Memory B cell (primary cell): ENCODE measurements around the gene THRB.

Experiments
- ATAC-seq: fragments of 150-1000 bp; cut with Tn5 transposase; 2 replicates; pipeline ENCODE4 v1.10.0; 2021; ENCODE audit warnings: low read depth, mild to moderate bottlenecking, moderate library complexity
- DNase-seq, 2 donors: peaks; one replicate each; pipeline ENCODE4 v3.0.0; 2022; ENCODE audit warnings: low spot score in 2 of 2
- H3K27ac Mint-ChIP-seq: one replicate; pipeline ENCODE4 v1.8.0; 2022; ENCODE audit warnings: mild to moderate bottlenecking, moderate library complexity, mixed read lengths
- H3K27me3 Mint-ChIP-seq: one replicate; pipeline ENCODE4 v1.8.0; 2022; ENCODE audit warnings: mixed read lengths
- H3K36me3 Mint-ChIP-seq: one replicate; pipeline ENCODE4 v1.8.0; 2022; ENCODE audit warnings: mild to moderate bottlenecking, mixed read lengths
- H3K4me1 Mint-ChIP-seq: one replicate; pipeline ENCODE4 v1.8.0; 2022; ENCODE audit warnings: mixed read lengths
- H3K4me3 Mint-ChIP-seq: one replicate; pipeline ENCODE4 v1.8.0; 2022; ENCODE audit warnings: mild to moderate bottlenecking, moderate library complexity, mixed read lengths
- H3K9me3 Mint-ChIP-seq: one replicate; pipeline ENCODE4 v1.8.0; 2022; ENCODE audit warnings: mixed read lengths

The THRB gene

GRCh38 chr3:24164967-24165602, 329.6 kb downstream of the THRB start:
- Mint-ChIP-seq H3K4me3 (no peak overlapping the region), H3K27ac (no peak overlapping the region), H3K36me3 (no peaks in the 10 kb centered on the region), H3K27me3 (peaks cover 3% of the 10 kb centered on the region), H3K9me3 (no peaks in the 10 kb centered on the region), H3K4me1 (no peaks in the 10 kb centered on the region)
- ATAC-seq, result no peak
- no peak for DNase-seq

GRCh38 chr3:24162929-24163328, 331.7 kb downstream of the THRB start:
- Mint-ChIP-seq H3K4me1 (no peaks in the 10 kb centered on the region), H3K27ac (no peak overlapping the region), H3K9me3 (no peaks in the 10 kb centered on the region), H3K36me3 (no peaks in the 10 kb centered on the region), H3K4me3 (no peak overlapping the region), H3K27me3 (peaks cover 9% of the 10 kb centered on the region)
- ATAC-seq (no peak), DNase-seq (no peak)

- H3K36me3 Mint-ChIP-seq, result no peaks in the 10 kb centered on the region
- no peaks in the 10 kb centered on the region for H3K9me3 Mint-ChIP-seq
- H3K27ac Mint-ChIP-seq, result no peak overlapping the region
- H3K4me1 Mint-ChIP-seq, result no peaks in the 10 kb centered on the region
- DNase-seq, result no peak
- peaks cover 12% of the 10 kb centered on the region for H3K27me3 Mint-ChIP-seq
- no peak overlapping the region for H3K4me3 Mint-ChIP-seq
- no peak for ATAC-seq
Observed at GRCh38 chr3:24161841-24162240, 332.8 kb downstream of the THRB start.

DNA sequence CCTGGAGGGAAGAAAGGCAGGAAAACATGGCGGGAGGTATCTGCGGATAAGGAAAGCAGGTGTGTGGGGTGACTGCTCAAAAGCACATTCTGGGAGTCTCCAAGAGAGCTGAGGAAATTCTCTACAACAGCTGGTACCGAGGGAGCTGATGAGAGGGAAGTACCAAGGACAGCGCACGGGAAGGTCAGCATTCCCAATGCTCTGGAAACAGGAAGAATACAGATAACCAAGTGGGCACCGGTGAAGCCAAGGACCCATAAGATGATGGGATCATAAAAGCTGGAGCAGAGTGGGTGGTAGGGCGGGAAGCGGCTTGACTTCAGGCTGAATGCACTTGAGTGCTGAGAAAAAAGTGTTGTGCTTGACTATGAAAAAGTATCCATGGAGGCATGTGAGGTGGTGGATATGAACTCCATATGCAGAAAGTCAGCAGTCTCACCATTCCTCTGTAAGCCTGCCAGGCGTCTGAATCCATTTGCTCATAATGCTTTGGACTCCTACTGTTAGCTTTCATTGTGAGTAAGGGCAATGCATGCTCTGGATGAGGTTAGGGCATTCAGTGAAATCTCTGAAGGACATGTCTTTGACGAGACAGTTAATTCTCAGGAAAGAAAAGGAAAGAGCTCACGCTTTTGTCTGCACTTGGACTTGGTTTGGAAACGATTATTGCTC, 334.1 kb downstream of the THRB start:
- Mint-ChIP-seq H3K27ac (no peak overlapping the region), H3K4me3 (no peak overlapping the region), H3K4me1 (no peaks in the 10 kb centered on the region), H3K9me3 (no peaks in the 10 kb centered on the region), H3K27me3 (peaks cover 14% of the 10 kb centered on the region), H3K36me3 (no peaks in the 10 kb centered on the region)
- ATAC-seq, result no peak
- no peak for DNase-seq

DNA sequence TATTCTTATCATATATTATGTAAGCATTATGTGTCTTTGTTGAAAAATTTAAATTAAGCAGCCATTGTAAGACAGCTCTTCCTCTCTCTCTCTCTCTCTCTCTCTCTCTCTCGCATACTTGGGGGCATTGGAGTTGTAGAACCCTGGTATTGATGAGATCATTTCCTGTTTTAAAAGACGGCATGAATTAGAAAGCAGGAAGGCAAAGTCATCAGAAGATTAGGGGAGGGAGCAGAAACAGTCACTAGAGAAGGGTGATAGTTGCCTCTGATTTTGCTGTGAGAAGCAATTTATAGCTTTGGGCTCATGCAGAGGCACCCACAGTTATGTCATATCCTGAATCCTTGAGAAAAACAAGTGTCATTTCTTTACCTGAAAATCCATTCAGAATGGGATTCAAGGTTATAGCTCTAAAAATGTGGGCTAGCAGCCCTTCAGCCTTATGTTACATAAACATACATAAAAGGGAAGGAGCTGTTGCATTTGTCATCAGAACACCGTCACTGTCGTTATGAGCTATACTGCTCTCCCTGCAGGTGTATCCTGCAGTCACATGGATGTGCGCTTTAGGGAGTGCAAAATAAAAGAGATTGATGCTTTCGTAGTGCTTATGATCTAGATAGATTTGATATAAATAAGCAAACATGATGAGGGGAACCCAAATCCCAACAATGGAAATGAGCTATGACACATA, 335.7 kb downstream of the THRB start:
- Mint-ChIP-seq H3K36me3 (no peaks in the 10 kb centered on the region), H3K4me1 (peaks cover 7% of the 10 kb centered on the region)

GRCh38 chr3:24157106-24157505, 337.5 kb downstream of the THRB start:
- no peak for DNase-seq
- peaks cover 14% of the 10 kb centered on the region for H3K27me3 Mint-ChIP-seq
- H3K4me1 Mint-ChIP-seq, result peaks cover 7% of the 10 kb centered on the region
- ATAC-seq, result no peak
- H3K9me3 Mint-ChIP-seq, result no peaks in the 10 kb centered on the region
- H3K4me3 Mint-ChIP-seq, result no peak overlapping the region
- no peaks in the 10 kb centered on the region for H3K36me3 Mint-ChIP-seq
- no peak overlapping the region for H3K27ac Mint-ChIP-seq

More for the DNA sequence above, 335.7 kb downstream of the THRB start:
- DNase-seq (no peak), ATAC-seq (no peak)
- Mint-ChIP-seq H3K27ac (no peak overlapping the region), H3K27me3 (peaks cover 14% of the 10 kb centered on the region), H3K9me3 (no peaks in the 10 kb centered on the region), H3K4me3 (no peak overlapping the region)

GRCh38 chr3:24156466-24156865, 338.2 kb downstream of the THRB start:
- no peaks in the 10 kb centered on the region for H3K9me3 Mint-ChIP-seq

GRCh38 chr3:24155276-24155675, 339.4 kb downstream of the THRB start:
- H3K9me3 Mint-ChIP-seq, result no peaks in the 10 kb centered on the region
- peaks cover 7% of the 10 kb centered on the region for H3K4me1 Mint-ChIP-seq
- DNase-seq (no peak), ATAC-seq (no peak)
- H3K36me3 Mint-ChIP-seq, result no peaks in the 10 kb centered on the region
- no peak overlapping the region for H3K27ac Mint-ChIP-seq
- peaks cover 13% of the 10 kb centered on the region for H3K27me3 Mint-ChIP-seq
- H3K4me3 Mint-ChIP-seq, result no peak overlapping the region

More at GRCh38 chr3:24156466-24156865, 338.2 kb downstream of the THRB start:
- ATAC-seq, result no peak
- Mint-ChIP-seq H3K36me3 (no peaks in the 10 kb centered on the region), H3K27me3 (peaks cover 14% of the 10 kb centered on the region), H3K27ac (no peak overlapping the region), H3K4me3 (no peak overlapping the region), H3K4me1 (peaks cover 7% of the 10 kb centered on the region)
- no peak for DNase-seq

DNA sequence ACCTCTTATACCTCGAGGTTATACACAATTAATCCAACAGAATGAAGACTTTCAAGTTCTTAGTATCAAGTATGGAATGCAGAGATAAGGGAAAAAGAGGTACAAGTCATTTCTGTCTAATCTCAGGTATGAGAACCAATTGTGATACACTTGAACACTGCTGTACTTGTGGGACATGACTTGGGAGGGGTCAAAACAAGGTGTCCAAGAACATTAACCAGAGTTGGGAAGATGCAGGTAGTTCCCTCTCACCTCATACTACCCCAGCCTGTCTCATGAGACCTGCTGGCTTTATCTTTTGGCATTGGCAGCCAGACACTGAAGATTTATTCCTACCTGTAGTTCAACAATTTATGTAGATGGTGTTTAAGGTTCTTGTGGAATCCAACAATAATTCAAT, 339.9 kb downstream of the THRB start:
- H3K4me1 Mint-ChIP-seq, result peaks cover 7% of the 10 kb centered on the region
- H3K36me3 Mint-ChIP-seq, result no peaks in the 10 kb centered on the region
- ATAC-seq, result no peak
- no peak overlapping the region for H3K4me3 Mint-ChIP-seq
- H3K9me3 Mint-ChIP-seq, result no peaks in the 10 kb centered on the region
- H3K27me3 Mint-ChIP-seq, result peaks cover 8% of the 10 kb centered on the region
- no peak overlapping the region for H3K27ac Mint-ChIP-seq
- no peak for DNase-seq

DNA sequence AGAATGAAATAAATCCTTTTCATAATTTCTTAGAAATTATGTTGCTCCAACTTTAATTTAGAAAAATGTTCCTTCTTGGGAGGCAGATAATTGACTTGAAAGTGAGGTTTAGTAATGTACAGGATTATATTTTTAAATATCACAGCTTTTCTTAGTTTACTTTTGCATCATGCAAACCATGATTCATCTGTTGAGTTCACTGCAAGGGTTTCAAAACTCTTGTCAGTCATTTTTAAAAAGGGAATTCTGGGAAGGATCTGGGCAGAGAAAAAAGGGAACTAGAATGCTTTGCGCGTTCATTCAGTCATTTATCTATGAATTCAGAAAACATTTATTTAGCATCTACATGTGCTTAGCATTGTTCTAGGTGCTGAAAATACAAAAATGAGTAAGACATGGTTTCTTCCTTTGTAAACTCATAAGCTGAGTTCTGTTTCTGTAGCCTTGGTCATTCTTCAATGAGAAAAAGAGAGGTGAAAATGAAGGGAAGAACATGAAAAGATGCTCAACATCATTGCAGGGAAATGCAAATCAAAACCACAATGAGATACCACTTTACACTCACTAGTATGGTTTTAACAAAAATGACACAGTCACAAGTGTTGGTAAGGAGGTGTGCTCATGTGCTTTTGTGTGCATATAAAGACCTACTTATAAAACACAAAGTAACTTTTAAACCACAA, 340.5 kb downstream of the THRB start:
- H3K4me3 Mint-ChIP-seq, result no peak overlapping the region
- no peaks in the 10 kb centered on the region for H3K36me3 Mint-ChIP-seq
- no peak overlapping the region for H3K27ac Mint-ChIP-seq
- ATAC-seq (no peak), DNase-seq (no peak)
- H3K4me1 Mint-ChIP-seq, result peaks cover 7% of the 10 kb centered on the region
- H3K27me3 Mint-ChIP-seq, result peaks cover 7% of the 10 kb centered on the region
- no peaks in the 10 kb centered on the region for H3K9me3 Mint-ChIP-seq

GRCh38 chr3:24151594-24151993, 343.1 kb downstream of the THRB start:
- ATAC-seq (no peak), DNase-seq (no peak)
- Mint-ChIP-seq H3K4me3 (no peak overlapping the region), H3K27me3 (peaks cover 2% of the 10 kb centered on the region), H3K36me3 (no peaks in the 10 kb centered on the region), H3K27ac (no peak overlapping the region), H3K9me3 (no peaks in the 10 kb centered on the region), H3K4me1 (peaks cover 7% of the 10 kb centered on the region)

GRCh38 chr3:24149032-24149431, 345.6 kb downstream of the THRB start:
- no peak overlapping the region for H3K27ac Mint-ChIP-seq
- no peak overlapping the region for H3K4me3 Mint-ChIP-seq
- H3K27me3 Mint-ChIP-seq, result peaks cover 3% of the 10 kb centered on the region
- H3K36me3 Mint-ChIP-seq, result no peaks in the 10 kb centered on the region
- DNase-seq (no peak), ATAC-seq (no peak)
- H3K9me3 Mint-ChIP-seq, result no peaks in the 10 kb centered on the region
- H3K4me1 Mint-ChIP-seq, result no peaks in the 10 kb centered on the region

- H3K4me3 Mint-ChIP-seq, result no peak overlapping the region
- H3K9me3 Mint-ChIP-seq, result no peaks in the 10 kb centered on the region
- H3K4me1 Mint-ChIP-seq, result no peaks in the 10 kb centered on the region
- H3K27me3 Mint-ChIP-seq, result peaks cover 3% of the 10 kb centered on the region
- ATAC-seq, result no peak
- no peak for DNase-seq
- no peak overlapping the region for H3K27ac Mint-ChIP-seq
- no peaks in the 10 kb centered on the region for H3K36me3 Mint-ChIP-seq
Observed at GRCh38 chr3:24145981-24146822, 348.4 kb downstream of the THRB start.
